ENCODE measurements around the gene NR3C2.

- TF ChIP-seq CTCF (IDR thresholded peaks at IDR 0.05 in 2 of 3, conservative IDR thresholded peaks at IDR 0.05 in 1 of 3; ENCODE audit: borderline replicate concordance in 1 of 3, insufficient read depth in 1 of 3, low read depth in 2 of 3, low read length in 2 of 3) (no peak), ATF3 (IDR thresholded peaks at IDR 0.05) (no peak), YY1 (IDR thresholded peaks at IDR 0.05; ENCODE audit: extremely low read depth, insufficient replicate concordance, low read depth, low read length) (no peak), EGR1 (IDR thresholded peaks at IDR 0.05; ENCODE audit: low read depth) (no peak), RAD21 (IDR thresholded peaks at IDR 0.05; ENCODE audit: low read depth) (no peak), EZH2 (IDR thresholded peaks at IDR 0.05) (no peak), CBX3 (IDR thresholded peaks at IDR 0.05; ENCODE audit: low read depth) (no peak), REST (IDR thresholded peaks at IDR 0.05; ENCODE audit: low read depth) (no peak), SP1 (IDR thresholded peaks at IDR 0.05; ENCODE audit: low read depth) (no peak), FOSL1 (IDR thresholded peaks at IDR 0.05; ENCODE audit: low read depth) (no peak), CEBPB (IDR thresholded peaks at IDR 0.05; ENCODE audit: low read depth) (no peak), SRF (IDR thresholded peaks at IDR 0.05; ENCODE audit: low read depth) (no peak), MAX (IDR thresholded peaks at IDR 0.05) (no peak)
These were observed 412.4 kb downstream of the NR3C2 start for GRCh38 chr4:148029781-148030180.
